ENCODE data around the gene HTRA2.

Gene HTRA2

DNA sequence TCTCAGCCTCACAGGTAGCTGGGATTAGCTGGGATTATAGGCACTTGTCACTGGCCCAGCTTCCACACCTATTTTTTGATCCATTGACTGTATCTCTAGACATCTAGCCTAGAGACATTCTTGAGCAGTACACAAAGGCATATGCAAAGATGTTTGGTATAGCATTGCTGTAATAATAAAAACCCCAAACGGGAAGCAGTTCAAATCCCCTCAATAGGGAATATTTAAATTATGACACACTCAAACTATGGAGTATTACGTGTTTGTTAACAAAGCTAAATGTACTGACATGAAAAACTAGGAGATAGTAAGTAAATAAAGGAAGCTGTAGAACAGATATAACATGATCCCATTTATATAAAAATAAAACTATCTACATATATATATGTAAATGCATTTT lies 52.5 kb downstream of the HTRA2 start:
- no peaks in the 10 kb centered on the region for H3K27me3 ChIP-seq (ENCODE audit: insufficient read depth, poor library complexity, severe bottlenecking)
- H3K27ac ChIP-seq (replicated peaks) = no peak overlapping the region
- TF ChIP-seq, protein P1, sequence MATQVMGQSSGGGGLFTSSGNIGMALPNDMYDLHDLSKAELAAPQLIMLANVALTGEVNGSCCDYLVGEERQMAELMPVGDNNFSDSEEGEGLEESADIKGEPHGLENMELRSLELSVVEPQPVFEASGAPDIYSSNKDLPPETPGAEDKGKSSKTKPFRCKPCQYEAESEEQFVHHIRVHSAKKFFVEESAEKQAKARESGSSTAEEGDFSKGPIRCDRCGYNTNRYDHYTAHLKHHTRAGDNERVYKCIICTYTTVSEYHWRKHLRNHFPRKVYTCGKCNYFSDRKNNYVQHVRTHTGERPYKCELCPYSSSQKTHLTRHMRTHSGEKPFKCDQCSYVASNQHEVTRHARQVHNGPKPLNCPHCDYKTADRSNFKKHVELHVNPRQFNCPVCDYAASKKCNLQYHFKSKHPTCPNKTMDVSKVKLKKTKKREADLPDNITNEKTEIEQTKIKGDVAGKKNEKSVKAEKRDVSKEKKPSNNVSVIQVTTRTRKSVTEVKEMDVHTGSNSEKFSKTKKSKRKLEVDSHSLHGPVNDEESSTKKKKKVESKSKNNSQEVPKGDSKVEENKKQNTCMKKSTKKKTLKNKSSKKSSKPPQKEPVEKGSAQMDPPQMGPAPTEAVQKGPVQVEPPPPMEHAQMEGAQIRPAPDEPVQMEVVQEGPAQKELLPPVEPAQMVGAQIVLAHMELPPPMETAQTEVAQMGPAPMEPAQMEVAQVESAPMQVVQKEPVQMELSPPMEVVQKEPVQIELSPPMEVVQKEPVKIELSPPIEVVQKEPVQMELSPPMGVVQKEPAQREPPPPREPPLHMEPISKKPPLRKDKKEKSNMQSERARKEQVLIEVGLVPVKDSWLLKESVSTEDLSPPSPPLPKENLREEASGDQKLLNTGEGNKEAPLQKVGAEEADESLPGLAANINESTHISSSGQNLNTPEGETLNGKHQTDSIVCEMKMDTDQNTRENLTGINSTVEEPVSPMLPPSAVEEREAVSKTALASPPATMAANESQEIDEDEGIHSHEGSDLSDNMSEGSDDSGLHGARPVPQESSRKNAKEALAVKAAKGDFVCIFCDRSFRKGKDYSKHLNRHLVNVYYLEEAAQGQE (IDR thresholded peaks at IDR 0.05; ENCODE audit: insufficient replicate concordance, low read depth) = no peak
- TF ChIP-seq SPI1 (IDR thresholded peaks at IDR 0.05; ENCODE audit: borderline replicate concordance, low read depth) (no peak), GABPA (IDR thresholded peaks at IDR 0.05; ENCODE audit: low read depth) (no peak), POLR2AphosphoS5 (IDR thresholded peaks at IDR 0.05; ENCODE audit: low read depth) (no peak)
- TF ChIP-seq, protein P2, sequence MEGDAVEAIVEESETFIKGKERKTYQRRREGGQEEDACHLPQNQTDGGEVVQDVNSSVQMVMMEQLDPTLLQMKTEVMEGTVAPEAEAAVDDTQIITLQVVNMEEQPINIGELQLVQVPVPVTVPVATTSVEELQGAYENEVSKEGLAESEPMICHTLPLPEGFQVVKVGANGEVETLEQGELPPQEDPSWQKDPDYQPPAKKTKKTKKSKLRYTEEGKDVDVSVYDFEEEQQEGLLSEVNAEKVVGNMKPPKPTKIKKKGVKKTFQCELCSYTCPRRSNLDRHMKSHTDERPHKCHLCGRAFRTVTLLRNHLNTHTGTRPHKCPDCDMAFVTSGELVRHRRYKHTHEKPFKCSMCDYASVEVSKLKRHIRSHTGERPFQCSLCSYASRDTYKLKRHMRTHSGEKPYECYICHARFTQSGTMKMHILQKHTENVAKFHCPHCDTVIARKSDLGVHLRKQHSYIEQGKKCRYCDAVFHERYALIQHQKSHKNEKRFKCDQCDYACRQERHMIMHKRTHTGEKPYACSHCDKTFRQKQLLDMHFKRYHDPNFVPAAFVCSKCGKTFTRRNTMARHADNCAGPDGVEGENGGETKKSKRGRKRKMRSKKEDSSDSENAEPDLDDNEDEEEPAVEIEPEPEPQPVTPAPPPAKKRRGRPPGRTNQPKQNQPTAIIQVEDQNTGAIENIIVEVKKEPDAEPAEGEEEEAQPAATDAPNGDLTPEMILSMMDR (IDR thresholded peaks at IDR 0.05; ENCODE audit: insufficient read depth, low read length) = no peak
- no peak for DNase-seq (ENCODE audit: low read depth in 1 of 2, low spot score in 1 of 2)
- no peak overlapping the region for H3K4me3 ChIP-seq (replicated peaks; ENCODE audit: insufficient read depth, low read length)
